ENCODE data around the gene GATAD2B.

GATAD2B gene

GRCh38 chr1:153794624-153795329, 128.0 kb downstream of the GATAD2B start:
- ChIA-PET POLR2A (interaction anchor here (1.3 kb wide), 1 partner anchor 196 kb away, joined by 3 read pairs; the partner anchor contains the start of gene RPS27), CTCF (interaction anchor here (0.9 kb wide), 1 partner anchor 194 kb away, joined by 3 read pairs; no protein-coding TSS in a partner anchor)
- Histone ChIP-seq H3K9me3 (ENCODE audit: control insufficient read depth, insufficient read depth, low read depth, low read length) (no peaks in the 10 kb centered on the region), H3K4me1 (ENCODE audit: control insufficient read depth, insufficient read depth, low read length) (no peaks in the 10 kb centered on the region), H3K27ac (ENCODE audit: extremely low read depth, low read depth, low read length) (no peak overlapping the region), H3K4me3 (ENCODE audit: low read depth, low read length) (no peak overlapping the region), H3K36me3 (ENCODE audit: control insufficient read depth in 2 of 2, insufficient read depth in 1 of 2, low read length in 2 of 2) (peaks cover 0 to 2% of the 10 kb centered on the region in 2 experiments; a peak in 1 of 3 replicates)
- TF ChIP-seq EGR2 (tag by site-specific recombination; IDR thresholded peaks at IDR 0.05; ENCODE audit: low read depth), result peak; percentile 26
- TF ChIP-seq KLF16 (tag by site-specific recombination; IDR thresholded peaks at IDR 0.05), result no peak

DNA sequence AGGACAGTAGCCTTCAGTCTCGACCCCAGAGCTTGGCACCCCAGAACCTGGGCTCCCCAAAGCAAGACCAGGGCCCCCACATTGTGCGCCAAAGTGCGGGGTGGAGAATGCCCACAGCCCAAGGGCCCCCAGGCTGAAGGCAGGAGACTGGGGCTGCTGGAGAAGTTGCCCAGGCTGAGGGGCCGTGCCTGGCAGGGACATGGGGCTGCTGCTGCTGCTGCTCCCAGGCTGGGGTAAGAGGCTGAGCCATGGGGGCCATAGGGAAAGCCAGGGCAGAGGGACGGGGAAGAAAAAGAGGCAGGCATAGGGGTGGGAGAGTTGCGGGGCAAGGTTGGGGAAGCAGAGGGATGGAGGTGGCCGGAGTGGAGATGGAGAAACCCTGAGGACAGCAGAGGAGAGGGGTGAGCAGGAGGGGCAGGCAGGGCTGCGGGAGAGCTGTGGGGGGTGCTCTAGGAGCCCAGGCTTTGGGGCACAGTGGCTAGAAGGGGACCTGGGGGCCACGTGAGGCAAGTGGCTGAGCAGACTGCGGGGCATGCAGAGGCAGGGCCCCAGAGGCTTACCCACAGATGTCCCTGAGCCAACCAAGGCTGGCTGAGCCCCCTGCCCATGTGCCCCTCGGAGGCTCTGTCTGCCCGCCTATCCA, 128.7 kb downstream of the GATAD2B start:
- TF ChIP-seq GLIS2 (tag by site-specific recombination; IDR thresholded peaks at IDR 0.05) (peak; percentile 24; the same call in 1 of the 2 replicates), HOXA7 (CRISPR knock-in tag; IDR thresholded peaks at IDR 0.05; ENCODE audit: borderline replicate concordance) (no peak)
- POLR2A ChIA-PET, result no interaction called here
- no peak overlapping the region for H3K4me3 ChIP-seq (ENCODE audit: low read depth, low read length)

GRCh38 chr1:153793261-153793972, 129.4 kb downstream of the GATAD2B start:
- CTCF ChIA-PET, result interaction anchor here (0.6 to 1.1 kb wide), 3 partner anchors 27 to 298 kb away, joined by 3 to 5 read pairs (median 3); no protein-coding TSS in a partner anchor
- H3K4me1 ChIP-seq (ENCODE audit: control insufficient read depth, insufficient read depth, low read length), result no peaks in the 10 kb centered on the region
- no peak overlapping the region for H3K27ac ChIP-seq (ENCODE audit: extremely low read depth, low read depth, low read length)
- TF ChIP-seq IKZF3 (tag by site-specific recombination; IDR thresholded peaks at IDR 0.05) (no peak), ZNF549 (tag by site-specific recombination; IDR thresholded peaks at IDR 0.05) (no peak), ZNF624 (tag by site-specific recombination; IDR thresholded peaks at IDR 0.05) (no peak), ZNF514 (tag by site-specific recombination; IDR thresholded peaks at IDR 0.05) (no peak), ZNF560 (tag by site-specific recombination; IDR thresholded peaks at IDR 0.05; ENCODE audit: borderline replicate concordance) (no peak), GLI2 (tag by site-specific recombination; IDR thresholded peaks at IDR 0.05; ENCODE audit: borderline replicate concordance, low read depth) (no peak), ZNF292 (tag by site-specific recombination; IDR thresholded peaks at IDR 0.05; ENCODE audit: borderline replicate concordance, low read depth) (no peak), ZNF571 (tag by site-specific recombination; IDR thresholded peaks at IDR 0.05) (no peak), ZNF174 (tag by site-specific recombination; IDR thresholded peaks at IDR 0.05) (no peak), ZNF645 (tag by site-specific recombination; IDR thresholded peaks at IDR 0.05) (no peak), BCL6B (tag by site-specific recombination; IDR thresholded peaks at IDR 0.05) (no peak), ZSCAN4 (tag by site-specific recombination; IDR thresholded peaks at IDR 0.05) (no peak), ZNF24 (tag by site-specific recombination; IDR thresholded peaks at IDR 0.05) (no peak)
- TF ChIP-seq, protein P1, sequence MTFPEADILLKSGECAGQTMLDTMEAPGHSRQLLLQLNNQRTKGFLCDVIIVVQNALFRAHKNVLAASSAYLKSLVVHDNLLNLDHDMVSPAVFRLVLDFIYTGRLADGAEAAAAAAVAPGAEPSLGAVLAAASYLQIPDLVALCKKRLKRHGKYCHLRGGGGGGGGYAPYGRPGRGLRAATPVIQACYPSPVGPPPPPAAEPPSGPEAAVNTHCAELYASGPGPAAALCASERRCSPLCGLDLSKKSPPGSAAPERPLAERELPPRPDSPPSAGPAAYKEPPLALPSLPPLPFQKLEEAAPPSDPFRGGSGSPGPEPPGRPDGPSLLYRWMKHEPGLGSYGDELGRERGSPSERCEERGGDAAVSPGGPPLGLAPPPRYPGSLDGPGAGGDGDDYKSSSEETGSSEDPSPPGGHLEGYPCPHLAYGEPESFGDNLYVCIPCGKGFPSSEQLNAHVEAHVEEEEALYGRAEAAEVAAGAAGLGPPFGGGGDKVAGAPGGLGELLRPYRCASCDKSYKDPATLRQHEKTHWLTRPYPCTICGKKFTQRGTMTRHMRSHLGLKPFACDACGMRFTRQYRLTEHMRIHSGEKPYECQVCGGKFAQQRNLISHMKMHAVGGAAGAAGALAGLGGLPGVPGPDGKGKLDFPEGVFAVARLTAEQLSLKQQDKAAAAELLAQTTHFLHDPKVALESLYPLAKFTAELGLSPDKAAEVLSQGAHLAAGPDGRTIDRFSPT (tag by site-specific recombination; IDR thresholded peaks at IDR 0.05), result no peak
- TF ChIP-seq, protein P2, sequence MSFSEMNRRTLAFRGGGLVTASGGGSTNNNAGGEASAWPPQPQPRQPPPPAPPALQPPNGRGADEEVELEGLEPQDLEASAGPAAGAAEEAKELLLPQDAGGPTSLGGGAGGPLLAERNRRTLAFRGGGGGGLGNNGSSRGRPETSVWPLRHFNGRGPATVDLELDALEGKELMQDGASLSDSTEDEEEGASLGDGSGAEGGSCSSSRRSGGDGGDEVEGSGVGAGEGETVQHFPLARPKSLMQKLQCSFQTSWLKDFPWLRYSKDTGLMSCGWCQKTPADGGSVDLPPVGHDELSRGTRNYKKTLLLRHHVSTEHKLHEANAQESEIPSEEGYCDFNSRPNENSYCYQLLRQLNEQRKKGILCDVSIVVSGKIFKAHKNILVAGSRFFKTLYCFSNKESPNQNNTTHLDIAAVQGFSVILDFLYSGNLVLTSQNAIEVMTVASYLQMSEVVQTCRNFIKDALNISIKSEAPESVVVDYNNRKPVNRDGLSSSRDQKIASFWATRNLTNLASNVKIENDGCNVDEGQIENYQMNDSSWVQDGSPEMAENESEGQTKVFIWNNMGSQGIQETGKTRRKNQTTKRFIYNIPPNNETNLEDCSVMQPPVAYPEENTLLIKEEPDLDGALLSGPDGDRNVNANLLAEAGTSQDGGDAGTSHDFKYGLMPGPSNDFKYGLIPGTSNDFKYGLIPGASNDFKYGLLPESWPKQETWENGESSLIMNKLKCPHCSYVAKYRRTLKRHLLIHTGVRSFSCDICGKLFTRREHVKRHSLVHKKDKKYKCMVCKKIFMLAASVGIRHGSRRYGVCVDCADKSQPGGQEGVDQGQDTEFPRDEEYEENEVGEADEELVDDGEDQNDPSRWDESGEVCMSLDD (tag by site-specific recombination; IDR thresholded peaks at IDR 0.05), result no peak

More for the DNA sequence above, 128.7 kb downstream of the GATAD2B start:
- no peaks in the 10 kb centered on the region for H3K4me1 ChIP-seq (ENCODE audit: control insufficient read depth, insufficient read depth, low read length)
- H3K9me3 ChIP-seq (ENCODE audit: control insufficient read depth, insufficient read depth, low read depth, low read length), result no peaks in the 10 kb centered on the region
- H3K27ac ChIP-seq (ENCODE audit: extremely low read depth, low read depth, low read length), result no peak overlapping the region
- no peaks in the 10 kb centered on the region for H3K36me3 ChIP-seq (ENCODE audit: control insufficient read depth in 2 of 2, insufficient read depth in 1 of 2, low read length in 2 of 2)
- CTCF ChIA-PET, result interaction anchor here (1.0 kb wide), 1 partner anchor 226 kb away, joined by 3 read pairs; no protein-coding TSS in a partner anchor

More at GRCh38 chr1:153793261-153793972, 129.4 kb downstream of the GATAD2B start:
- no peak overlapping the region for H3K4me3 ChIP-seq (ENCODE audit: low read depth, low read length)
- H3K9me3 ChIP-seq (ENCODE audit: control insufficient read depth, insufficient read depth, low read depth, low read length), result no peaks in the 10 kb centered on the region
- POLR2A ChIA-PET, result interaction anchor here (1.1 kb wide), 1 partner anchor 197 kb away, joined by 3 read pairs; the partner anchor contains the start of gene RPS27
- no peaks in the 10 kb centered on the region for H3K36me3 ChIP-seq (ENCODE audit: control insufficient read depth in 2 of 2, insufficient read depth in 1 of 2, low read length in 2 of 2)
